Measurements from ENCODE around the gene VPS45. TPM values are rescaled to one million over a fixed set of nuclear protein-coding genes. Genes with fewer than 3 reads are reported as not detected.

Gene VPS45
- polyA plus RNA-seq, 1 experiment = 61.3 TPM

DNA sequence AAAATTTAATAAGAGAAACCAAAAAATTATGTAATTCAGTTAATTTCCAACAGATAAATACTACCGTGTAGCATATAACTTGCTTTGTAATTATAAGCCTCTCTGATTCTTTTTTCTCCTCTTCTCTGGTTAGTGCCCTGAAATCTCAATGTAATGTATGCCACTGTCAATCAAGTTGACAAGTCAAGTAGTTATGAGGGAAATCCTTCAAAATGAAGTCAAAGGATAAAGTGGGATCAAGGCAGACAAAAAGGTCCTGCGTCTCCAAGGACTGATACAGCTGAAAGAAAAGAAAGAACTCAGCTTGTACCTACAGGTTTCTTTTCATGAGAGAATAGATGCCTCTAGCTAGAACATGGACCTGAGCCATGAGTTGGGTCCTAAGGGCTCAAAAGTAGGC, 19.8 kb downstream of the VPS45 start:
- H3K4me3 ChIP-seq (ENCODE audit: low read depth, low read length) = no peak overlapping the region
- ChIA-PET POLR2A (no interaction called here), CTCF (interaction anchor here (0.9 to 1.5 kb wide), 2 partner anchors 10 to 14 kb away, joined by 3 to 5 read pairs; no protein-coding TSS in a partner anchor)
- H3K27ac ChIP-seq (ENCODE audit: low read depth, low read length) = no peak overlapping the region
- DNase-seq (ENCODE audit: low read depth, low spot score) = no peak
- H3K27me3 ChIP-seq (ENCODE audit: control insufficient read depth, insufficient read depth, low read length) = no peaks in the 10 kb centered on the region
- no peaks in the 10 kb centered on the region for H3K9me3 ChIP-seq (ENCODE audit: control insufficient read depth, insufficient read depth, low read length)
- TF ChIP-seq, protein P1, sequence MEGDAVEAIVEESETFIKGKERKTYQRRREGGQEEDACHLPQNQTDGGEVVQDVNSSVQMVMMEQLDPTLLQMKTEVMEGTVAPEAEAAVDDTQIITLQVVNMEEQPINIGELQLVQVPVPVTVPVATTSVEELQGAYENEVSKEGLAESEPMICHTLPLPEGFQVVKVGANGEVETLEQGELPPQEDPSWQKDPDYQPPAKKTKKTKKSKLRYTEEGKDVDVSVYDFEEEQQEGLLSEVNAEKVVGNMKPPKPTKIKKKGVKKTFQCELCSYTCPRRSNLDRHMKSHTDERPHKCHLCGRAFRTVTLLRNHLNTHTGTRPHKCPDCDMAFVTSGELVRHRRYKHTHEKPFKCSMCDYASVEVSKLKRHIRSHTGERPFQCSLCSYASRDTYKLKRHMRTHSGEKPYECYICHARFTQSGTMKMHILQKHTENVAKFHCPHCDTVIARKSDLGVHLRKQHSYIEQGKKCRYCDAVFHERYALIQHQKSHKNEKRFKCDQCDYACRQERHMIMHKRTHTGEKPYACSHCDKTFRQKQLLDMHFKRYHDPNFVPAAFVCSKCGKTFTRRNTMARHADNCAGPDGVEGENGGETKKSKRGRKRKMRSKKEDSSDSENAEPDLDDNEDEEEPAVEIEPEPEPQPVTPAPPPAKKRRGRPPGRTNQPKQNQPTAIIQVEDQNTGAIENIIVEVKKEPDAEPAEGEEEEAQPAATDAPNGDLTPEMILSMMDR (IDR thresholded peaks at IDR 0.05; ENCODE audit: low read depth, low read length) = no peak

DNA sequence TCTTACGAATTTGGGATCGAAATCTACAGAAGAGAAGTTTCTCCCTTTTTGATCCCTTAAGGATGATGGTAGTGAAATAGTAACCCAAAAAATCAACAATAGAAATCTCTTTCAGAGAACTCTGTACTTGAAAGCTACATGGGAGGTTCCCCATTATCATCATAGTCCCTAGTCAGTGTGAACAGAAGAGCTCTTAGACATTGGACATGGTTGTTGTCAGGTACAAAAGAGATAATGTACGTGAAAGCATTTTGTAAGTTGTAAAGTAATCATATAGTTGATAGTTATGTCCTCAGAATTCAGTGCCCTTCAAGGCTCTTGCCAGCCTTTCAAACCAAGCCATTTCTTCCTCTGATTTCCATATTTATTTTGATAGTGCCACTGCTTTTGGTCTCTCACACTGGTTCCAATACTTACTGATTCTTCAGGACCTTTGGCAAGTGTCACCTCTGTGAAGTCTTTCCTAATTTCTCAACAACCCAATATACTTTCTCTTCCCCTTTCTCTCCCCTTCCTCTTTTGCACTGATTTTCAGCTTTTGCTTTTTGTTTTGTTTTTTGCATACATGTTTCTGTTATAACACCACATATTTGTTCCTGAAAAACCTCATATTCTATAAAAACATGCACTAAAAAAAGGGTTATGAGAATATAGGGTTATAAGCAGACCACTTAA, 22.4 kb downstream of the VPS45 start:
- ChIA-PET POLR2A (no interaction called here), CTCF (interaction anchor here (0.6 to 1.2 kb wide), 2 partner anchors 16 to 204 kb away, joined by 3 read pairs; no protein-coding TSS in a partner anchor)
- Histone ChIP-seq H3K4me3 (ENCODE audit: low read depth, low read length) (no peak overlapping the region), H3K27me3 (ENCODE audit: control insufficient read depth, insufficient read depth, low read length) (no peaks in the 10 kb centered on the region), H3K9me3 (ENCODE audit: control insufficient read depth, insufficient read depth, low read length) (no peaks in the 10 kb centered on the region), H3K27ac (ENCODE audit: low read depth, low read length) (no peak overlapping the region)
- TF ChIP-seq, protein P1 (IDR thresholded peaks at IDR 0.05; ENCODE audit: low read depth, low read length) = no peak
- DNase-seq (ENCODE audit: low read depth, low spot score) = no peak

DNA sequence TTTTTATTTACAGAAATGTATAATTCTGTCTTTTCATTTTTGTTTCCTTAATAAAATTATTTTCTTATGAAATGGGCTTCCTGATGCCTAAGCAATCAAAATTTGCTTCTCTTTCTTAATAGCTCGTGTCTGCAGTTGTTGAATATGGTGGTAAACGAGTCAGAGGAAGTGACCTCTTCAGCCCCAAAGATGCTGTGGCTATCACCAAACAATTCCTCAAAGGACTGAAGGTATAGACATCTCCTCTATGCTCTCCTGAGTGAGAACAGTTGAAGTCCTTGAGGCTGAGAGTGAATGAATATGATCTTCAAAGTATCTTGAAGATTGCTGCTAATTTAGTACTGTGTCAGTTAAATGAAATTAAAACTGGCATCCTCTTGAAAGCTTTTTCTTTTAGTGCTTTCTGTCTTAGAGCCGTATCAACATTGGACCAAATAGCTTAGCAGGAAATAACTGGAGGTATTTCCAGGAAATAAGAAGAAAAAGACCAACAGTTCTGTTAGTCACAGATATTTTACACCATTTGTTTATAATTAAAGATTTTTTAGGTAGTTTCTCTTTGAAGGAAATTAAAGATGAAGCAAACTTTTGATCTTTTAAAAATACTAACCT, 24.7 kb downstream of the VPS45 start:
- TF ChIP-seq, protein P1 (IDR thresholded peaks at IDR 0.05; ENCODE audit: low read depth, low read length) = no peak
- DNase-seq (ENCODE audit: low read depth, low spot score) = no peak
- no peaks in the 10 kb centered on the region for H3K9me3 ChIP-seq (ENCODE audit: control insufficient read depth, insufficient read depth, low read length)
- H3K27ac ChIP-seq (ENCODE audit: low read depth, low read length) = no peak overlapping the region
- H3K4me3 ChIP-seq (ENCODE audit: low read depth, low read length) = no peak overlapping the region
- H3K27me3 ChIP-seq (ENCODE audit: control insufficient read depth, insufficient read depth, low read length) = no peaks in the 10 kb centered on the region
- CTCF ChIA-PET = interaction anchor here (2.1 kb wide), 1 partner anchor 95 kb away, joined by 13 read pairs; no protein-coding TSS in a partner anchor
- POLR2A ChIA-PET = no interaction called here

DNA sequence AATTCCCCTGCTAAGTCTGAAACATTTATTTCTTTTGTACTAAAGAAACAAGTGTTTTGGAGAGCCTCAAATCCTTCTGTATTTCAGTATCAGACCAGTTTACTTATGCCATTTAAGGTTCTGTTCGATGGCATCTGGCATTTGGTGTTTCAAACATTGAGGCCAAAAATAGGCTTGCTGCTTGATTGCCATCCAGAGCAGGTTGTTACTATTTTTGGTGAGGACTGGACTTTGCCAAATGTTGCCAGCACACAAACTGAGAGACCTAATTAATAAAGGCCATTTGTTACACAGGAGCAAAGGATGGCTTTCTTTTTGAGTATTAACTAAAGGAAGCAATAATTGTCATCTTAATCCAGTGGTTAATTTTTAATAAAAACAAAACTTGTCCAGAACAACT, 26.2 kb downstream of the VPS45 start:
- no peak for DNase-seq (ENCODE audit: low read depth, low spot score)
- H3K9me3 ChIP-seq (ENCODE audit: control insufficient read depth, insufficient read depth, low read length) = no peaks in the 10 kb centered on the region
- TF ChIP-seq, protein P1 (IDR thresholded peaks at IDR 0.05; ENCODE audit: low read depth, low read length) = no peak
- no peak overlapping the region for H3K27ac ChIP-seq (ENCODE audit: low read depth, low read length)
- ChIA-PET POLR2A (interaction anchor here (1.4 kb wide), 1 partner anchor 56 kb away, joined by 3 read pairs; the partner anchor contains the start of gene PLEKHO1), CTCF (interaction anchor here (1.3 to 2.1 kb wide), 2 partner anchors 93 kb away, joined by 10 to 13 read pairs; no protein-coding TSS in a partner anchor)
- H3K4me3 ChIP-seq (ENCODE audit: low read depth, low read length) = no peak overlapping the region
- no peaks in the 10 kb centered on the region for H3K27me3 ChIP-seq (ENCODE audit: control insufficient read depth, insufficient read depth, low read length)

DNA sequence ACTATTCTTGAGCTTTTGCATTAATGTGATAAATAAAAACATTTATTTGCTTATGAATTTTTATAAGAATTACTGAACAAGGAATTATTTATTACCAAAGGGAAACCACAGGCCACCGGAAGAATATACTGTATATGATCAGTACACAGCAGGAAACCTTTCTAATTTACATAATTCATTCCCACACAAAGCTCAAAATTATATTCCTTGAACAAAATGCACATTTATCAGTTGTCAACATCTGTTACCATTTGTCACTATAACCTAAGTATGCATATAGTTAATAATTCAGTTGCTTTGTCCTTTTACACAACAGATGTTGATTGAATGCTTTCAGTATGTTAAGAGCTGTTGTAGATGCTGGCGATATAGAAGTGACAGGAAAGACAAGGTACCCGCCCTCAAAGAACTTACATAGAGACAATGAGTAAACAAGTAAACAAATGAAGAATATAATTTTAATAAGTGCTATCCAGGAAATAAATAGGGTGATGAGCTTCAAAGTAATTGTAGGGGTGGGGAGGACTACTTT, 27.2 kb downstream of the VPS45 start:
- Histone ChIP-seq H3K4me3 (ENCODE audit: low read depth, low read length) (no peak overlapping the region), H3K9me3 (ENCODE audit: control insufficient read depth, insufficient read depth, low read length) (no peaks in the 10 kb centered on the region), H3K27me3 (ENCODE audit: control insufficient read depth, insufficient read depth, low read length) (no peaks in the 10 kb centered on the region), H3K27ac (ENCODE audit: low read depth, low read length) (no peak overlapping the region)
- no peak for DNase-seq (ENCODE audit: low read depth, low spot score)
- TF ChIP-seq, protein P1 (IDR thresholded peaks at IDR 0.05; ENCODE audit: low read depth, low read length) = no peak
- ChIA-PET POLR2A (interaction anchor here (1.4 kb wide), 1 partner anchor 55 kb away, joined by 3 read pairs; the partner anchor contains the start of gene PLEKHO1), CTCF (interaction anchor here (0.8 to 1.3 kb wide), 2 partner anchors 21 to 92 kb away, joined by 3 to 10 read pairs; no protein-coding TSS in a partner anchor)

Data from AG04450 (cell line).